ENCODE data around the gene TNC. TPM values are rescaled to one million over a fixed set of nuclear protein-coding genes. Genes with fewer than 3 reads are reported as not detected.

TNC gene
- total and polyA plus RNA-seq, 2 donors from 2014 or later: 9.4 to 254 TPM

- FAIRE-seq (no peak), DNase-seq (no peak)
- intact Hi-C loops (cut with DNase I): no loop called here
- H3K9me3 ChIP-seq (ENCODE audit: control insufficient read depth in 2 of 3, insufficient read depth in 1 of 3, low read length in 3 of 3): no peaks in the 10 kb centered on the region
- peaks cover 0 to 2% (median 0%) of the 10 kb centered on the region in 3 donors for H3K36me3 ChIP-seq (ENCODE audit: control insufficient read depth in 2 of 3, insufficient read depth in 3 of 3, low read length in 3 of 3)
- H3K27ac ChIP-seq (ENCODE audit: low read depth in 2 of 2, low read length in 2 of 2): no peak overlapping the region
- H3K9ac ChIP-seq (ENCODE audit: low read length in 3 of 3): no peak overlapping the region
- TF ChIP-seq CTCF (IDR thresholded peaks at IDR 0.05; ENCODE audit: borderline replicate concordance, extremely low read depth, insufficient read depth): no peak
- no peaks in the 10 kb centered on the region for H3K27me3 ChIP-seq (ENCODE audit: control insufficient read depth, insufficient read depth, low read length)
- H3K4me1 ChIP-seq (ENCODE audit: control insufficient read depth in 2 of 3, insufficient read depth in 2 of 3, low read depth in 1 of 3, low read length in 3 of 3): no peaks in the 10 kb centered on the region
- H3K4me3 ChIP-seq (ENCODE audit: low read length in 3 of 3): no peak overlapping the region
Measured at GRCh38 chr9:115073456-115073855, 44.5 kb downstream of the TNC start.

- Histone ChIP-seq H3K4me3 (ENCODE audit: low read length in 3 of 3) (no peak overlapping the region), H3K36me3 (ENCODE audit: control insufficient read depth in 2 of 3, insufficient read depth in 3 of 3, low read length in 3 of 3) (no peaks in the 10 kb centered on the region), H3K4me1 (ENCODE audit: control insufficient read depth in 2 of 3, insufficient read depth in 2 of 3, low read depth in 1 of 3, low read length in 3 of 3) (no peaks in the 10 kb centered on the region), H3K27ac (ENCODE audit: low read depth in 2 of 2, low read length in 2 of 2) (no peak overlapping the region), H3K9ac (ENCODE audit: low read length in 3 of 3) (no peak overlapping the region), H3K9me3 (ENCODE audit: control insufficient read depth in 2 of 3, insufficient read depth in 1 of 3, low read length in 3 of 3) (no peaks in the 10 kb centered on the region), H3K27me3 (ENCODE audit: control insufficient read depth, insufficient read depth, low read length) (no peaks in the 10 kb centered on the region)
- peak in 1 of 5 donors; percentile 37 for DNase-seq
- no peak for TF ChIP-seq CTCF (IDR thresholded peaks at IDR 0.05; ENCODE audit: borderline replicate concordance, extremely low read depth, insufficient read depth)
- no peak for FAIRE-seq
- intact Hi-C loops (cut with DNase I): no loop called here
Measured at GRCh38 chr9:115071176-115071575, 46.8 kb downstream of the TNC start.

GRCh38 chr9:115069771-115070170 is 48.2 kb downstream of the TNC start:
- intact Hi-C loops (cut with DNase I): no loop called here
- H3K4me1 ChIP-seq (ENCODE audit: control insufficient read depth in 2 of 3, insufficient read depth in 2 of 3, low read depth in 1 of 3, low read length in 3 of 3): no peaks in the 10 kb centered on the region
- no peaks in the 10 kb centered on the region for H3K9me3 ChIP-seq (ENCODE audit: control insufficient read depth in 2 of 3, insufficient read depth in 1 of 3, low read length in 3 of 3)
- H3K36me3 ChIP-seq (ENCODE audit: control insufficient read depth in 2 of 3, insufficient read depth in 3 of 3, low read length in 3 of 3): no peaks in the 10 kb centered on the region
- TF ChIP-seq CTCF (IDR thresholded peaks at IDR 0.05; ENCODE audit: borderline replicate concordance, extremely low read depth, insufficient read depth): no peak
- no peak overlapping the region for H3K9ac ChIP-seq (ENCODE audit: low read length in 3 of 3)
- no peak for DNase-seq
- no peaks in the 10 kb centered on the region for H3K27me3 ChIP-seq (ENCODE audit: control insufficient read depth, insufficient read depth, low read length)
- H3K27ac ChIP-seq (ENCODE audit: low read depth in 2 of 2, low read length in 2 of 2): no peak overlapping the region
- FAIRE-seq: no peak
- H3K4me3 ChIP-seq (ENCODE audit: low read length in 3 of 3): no peak overlapping the region

- intact Hi-C loops (cut with DNase I): no loop called here
- no peak overlapping the region for H3K27ac ChIP-seq (ENCODE audit: low read depth in 2 of 2, low read length in 2 of 2)
- no peak for FAIRE-seq
Measured at GRCh38 chr9:115069302-115069701, 48.7 kb downstream of the TNC start.

More at GRCh38 chr9:115069302-115069701, 48.7 kb downstream of the TNC start:
- Histone ChIP-seq H3K4me3 (ENCODE audit: low read length in 3 of 3) (no peak overlapping the region), H3K4me1 (ENCODE audit: control insufficient read depth in 2 of 3, insufficient read depth in 2 of 3, low read depth in 1 of 3, low read length in 3 of 3) (no peaks in the 10 kb centered on the region), H3K9ac (ENCODE audit: low read length in 3 of 3) (no peak overlapping the region), H3K9me3 (ENCODE audit: control insufficient read depth in 2 of 3, insufficient read depth in 1 of 3, low read length in 3 of 3) (no peaks in the 10 kb centered on the region), H3K27me3 (ENCODE audit: control insufficient read depth, insufficient read depth, low read length) (no peaks in the 10 kb centered on the region), H3K36me3 (ENCODE audit: control insufficient read depth in 2 of 3, insufficient read depth in 3 of 3, low read length in 3 of 3) (no peaks in the 10 kb centered on the region)
- peak in 1 of 5 donors; percentile 18 for DNase-seq
- no peak for TF ChIP-seq CTCF (IDR thresholded peaks at IDR 0.05; ENCODE audit: borderline replicate concordance, extremely low read depth, insufficient read depth)
